Measurements from ENCODE around the gene FSD1L.

FSD1L gene

DNA sequence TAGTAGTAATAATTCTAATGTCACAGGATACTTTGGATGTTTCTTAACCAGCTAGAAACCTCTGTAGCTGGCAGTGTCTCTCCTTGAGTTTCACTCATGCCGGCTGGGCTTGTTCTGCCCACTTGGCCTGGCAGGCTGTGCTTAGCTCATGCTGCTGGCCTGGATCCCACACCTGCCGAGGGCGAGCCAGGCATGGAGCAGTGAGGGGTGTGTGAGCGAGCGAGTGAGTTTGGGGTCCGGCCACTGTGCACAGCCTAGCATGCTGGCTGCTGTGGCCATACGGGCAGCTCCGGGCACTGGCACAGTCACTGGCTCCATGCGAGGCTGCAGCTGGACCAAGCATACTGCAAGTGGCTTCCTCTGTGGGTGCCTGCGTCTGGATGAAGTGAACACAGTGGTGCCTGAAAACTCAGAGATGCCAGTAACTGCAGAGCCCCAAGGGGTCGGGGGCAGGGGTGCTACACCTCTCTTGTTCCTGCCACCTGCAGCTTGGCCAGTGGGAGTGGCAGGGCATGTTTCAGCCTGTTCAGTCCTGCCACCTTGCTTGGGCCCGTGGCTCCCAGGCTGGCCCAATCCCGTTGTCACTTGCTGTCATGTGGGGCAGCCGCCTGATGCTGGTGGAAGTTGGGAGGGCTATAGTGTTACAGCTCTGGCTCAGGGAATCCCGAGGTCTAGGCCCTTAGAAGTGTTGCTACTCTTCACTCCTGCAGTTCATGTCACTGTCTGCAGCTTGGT lies 9.9 kb downstream of the FSD1L start:
- TF ChIP-seq, protein P1, sequence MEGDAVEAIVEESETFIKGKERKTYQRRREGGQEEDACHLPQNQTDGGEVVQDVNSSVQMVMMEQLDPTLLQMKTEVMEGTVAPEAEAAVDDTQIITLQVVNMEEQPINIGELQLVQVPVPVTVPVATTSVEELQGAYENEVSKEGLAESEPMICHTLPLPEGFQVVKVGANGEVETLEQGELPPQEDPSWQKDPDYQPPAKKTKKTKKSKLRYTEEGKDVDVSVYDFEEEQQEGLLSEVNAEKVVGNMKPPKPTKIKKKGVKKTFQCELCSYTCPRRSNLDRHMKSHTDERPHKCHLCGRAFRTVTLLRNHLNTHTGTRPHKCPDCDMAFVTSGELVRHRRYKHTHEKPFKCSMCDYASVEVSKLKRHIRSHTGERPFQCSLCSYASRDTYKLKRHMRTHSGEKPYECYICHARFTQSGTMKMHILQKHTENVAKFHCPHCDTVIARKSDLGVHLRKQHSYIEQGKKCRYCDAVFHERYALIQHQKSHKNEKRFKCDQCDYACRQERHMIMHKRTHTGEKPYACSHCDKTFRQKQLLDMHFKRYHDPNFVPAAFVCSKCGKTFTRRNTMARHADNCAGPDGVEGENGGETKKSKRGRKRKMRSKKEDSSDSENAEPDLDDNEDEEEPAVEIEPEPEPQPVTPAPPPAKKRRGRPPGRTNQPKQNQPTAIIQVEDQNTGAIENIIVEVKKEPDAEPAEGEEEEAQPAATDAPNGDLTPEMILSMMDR (IDR thresholded peaks at IDR 0.05; ENCODE audit: low read depth, low read length, missing control alignments) = no peak
- H3K4me3 ChIP-seq (replicated peaks; ENCODE audit: low read depth, low read length) = no peak overlapping the region
- no peak for DNase-seq (ENCODE audit: extremely low read depth, low read depth)

DNA sequence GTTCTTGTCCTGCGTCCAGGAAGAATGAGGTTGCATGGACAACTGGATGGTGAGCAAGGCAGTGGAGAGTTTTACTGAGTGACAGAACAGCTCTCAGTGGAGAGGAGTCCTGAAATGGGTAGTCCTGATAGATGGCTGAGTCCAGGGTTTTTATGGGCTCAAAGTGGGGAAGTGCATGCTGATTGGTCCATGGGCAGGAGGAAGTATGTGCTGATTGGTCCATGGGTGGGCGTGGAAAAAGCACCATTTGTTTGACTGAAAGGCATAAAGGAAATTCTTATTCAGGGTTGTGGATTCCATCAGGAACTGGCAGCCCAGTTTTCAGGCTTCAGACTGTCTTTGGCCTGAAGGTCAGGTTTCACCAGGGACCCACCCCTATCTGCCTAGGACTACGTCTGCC lies 10.6 kb downstream of the FSD1L start:
- TF ChIP-seq, protein P1 (IDR thresholded peaks at IDR 0.05; ENCODE audit: low read depth, low read length, missing control alignments) = no peak
- H3K4me3 ChIP-seq (replicated peaks; ENCODE audit: low read depth, low read length) = no peak overlapping the region
- no peak for DNase-seq (ENCODE audit: extremely low read depth, low read depth)

DNA sequence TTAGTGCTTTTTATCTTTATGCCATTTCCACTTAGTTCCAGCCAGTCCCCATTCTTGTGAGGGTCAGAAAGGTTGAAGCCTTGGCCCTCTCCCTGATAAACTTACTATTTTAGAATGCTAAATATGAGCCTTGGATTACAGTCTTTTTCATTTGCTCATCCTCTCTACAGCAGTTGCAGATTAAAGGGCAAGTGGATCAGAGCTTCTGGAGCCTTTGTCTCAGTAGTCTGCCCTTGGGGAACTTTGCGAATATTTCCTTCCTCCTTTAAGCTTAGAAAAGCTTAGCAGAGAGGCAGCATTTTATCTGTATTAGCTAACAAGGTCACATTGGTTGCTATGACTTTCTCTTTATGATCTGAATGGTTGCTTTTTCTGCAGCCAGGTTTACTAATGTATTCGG lies 11.5 kb downstream of the FSD1L start:
- no peak for DNase-seq (ENCODE audit: extremely low read depth, low read depth)
- H3K4me3 ChIP-seq (replicated peaks; ENCODE audit: low read depth, low read length) = no peak overlapping the region
- TF ChIP-seq, protein P1 (IDR thresholded peaks at IDR 0.05; ENCODE audit: low read depth, low read length, missing control alignments) = no peak

DNA sequence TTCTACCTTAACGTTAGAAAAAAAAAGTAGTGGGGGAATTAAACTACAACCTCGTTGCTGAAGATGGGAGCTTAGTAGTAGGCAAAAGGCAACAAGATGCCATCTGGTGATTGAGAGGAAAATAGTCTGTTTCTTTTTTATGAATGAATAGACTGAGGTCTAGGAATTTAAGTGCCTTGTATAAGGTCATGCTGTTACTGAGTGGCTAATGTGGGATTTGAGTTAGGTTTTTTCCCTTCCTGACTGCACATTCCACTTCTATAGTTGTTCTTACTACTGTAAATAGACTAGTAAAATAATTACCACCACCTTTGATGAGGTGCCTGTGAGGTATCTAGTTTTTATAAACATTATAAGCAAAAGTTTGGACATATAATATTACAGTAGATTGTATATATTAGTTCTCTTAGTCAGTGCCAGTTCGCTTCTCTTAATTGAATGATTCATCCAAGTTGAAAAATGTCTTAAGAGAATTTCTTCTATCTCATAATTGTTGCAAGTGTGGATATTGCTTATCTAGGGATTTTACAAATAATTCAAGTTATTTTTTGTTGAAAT lies 19.1 kb downstream of the FSD1L start:
- H3K4me3 ChIP-seq (replicated peaks; ENCODE audit: low read depth, low read length) = no peak overlapping the region
- TF ChIP-seq, protein P1 (IDR thresholded peaks at IDR 0.05; ENCODE audit: low read depth, low read length, missing control alignments) = no peak
- no peak for DNase-seq (ENCODE audit: extremely low read depth, low read depth)

DNA sequence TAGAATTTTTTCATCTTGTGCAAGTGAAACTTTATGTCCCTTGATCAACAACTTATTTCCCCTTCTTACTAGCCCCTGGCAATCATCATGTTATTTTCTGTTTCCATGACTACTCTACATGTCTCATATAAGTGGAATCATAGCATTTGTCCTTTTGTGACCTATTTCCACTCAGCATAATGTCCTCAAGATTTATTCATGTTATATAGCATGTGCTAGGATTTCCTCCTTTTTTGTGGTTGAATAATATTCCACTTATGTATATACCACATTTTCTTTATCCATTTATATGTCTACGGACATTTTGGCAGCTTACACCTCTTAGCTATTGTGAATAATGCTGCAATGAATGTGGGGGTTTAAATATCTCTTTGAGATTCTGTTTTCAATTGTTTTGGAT lies 21.0 kb downstream of the FSD1L start:
- no peak overlapping the region for H3K4me3 ChIP-seq (replicated peaks; ENCODE audit: low read depth, low read length)
- DNase-seq (ENCODE audit: extremely low read depth, low read depth) = no peak
- TF ChIP-seq, protein P1 (IDR thresholded peaks at IDR 0.05; ENCODE audit: low read depth, low read length, missing control alignments) = no peak

DNA sequence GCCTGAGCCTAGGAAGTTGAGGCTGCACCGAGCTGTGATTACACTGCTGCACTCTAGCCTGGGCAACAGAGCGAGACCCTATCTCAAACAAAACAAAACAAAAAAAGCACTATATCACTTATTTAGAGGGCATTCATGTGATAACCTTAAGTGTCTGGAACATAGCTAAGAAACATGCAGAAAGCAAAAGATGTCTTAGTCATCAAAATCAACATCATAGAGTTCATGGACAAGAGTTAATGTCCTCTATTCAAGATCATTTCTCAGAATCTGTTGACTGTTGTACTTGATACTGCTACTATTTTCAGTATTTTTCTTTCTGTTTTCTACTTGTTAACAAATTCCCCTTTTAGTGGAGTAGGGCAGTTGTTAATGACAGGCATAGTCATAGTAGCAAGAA lies 25.4 kb downstream of the FSD1L start:
- DNase-seq (ENCODE audit: extremely low read depth, low read depth) = no peak
- TF ChIP-seq, protein P1 (IDR thresholded peaks at IDR 0.05; ENCODE audit: low read depth, low read length, missing control alignments) = no peak
- H3K4me3 ChIP-seq (replicated peaks; ENCODE audit: low read depth, low read length) = no peak overlapping the region
